IMR-90 (cell line): ENCODE data around the gene UBTD1. TPM values are rescaled to one million over a fixed set of nuclear protein-coding genes. Genes with fewer than 3 reads are reported as not detected.

ENCODE experiments used
- ATAC-seq: fragments of 200-7000 bp; cut with Tn5 transposase; 2 replicates; pipeline ENCODE4 v1.9.1; 2020; ENCODE audit warnings: low read depth, mild to moderate bottlenecking, moderate library complexity
- BruUV-seq: library from RNA; stranded (reverse); fragments of 400-500 nt; replicated peaks from 2 replicates; lab custom pipeline; 2021; lab: Mats Ljungman, UMichigan
- CTCF ChIA-PET: fragments of 300-600 bp; formaldehyde crosslinking; extraction: SDS; loops from one replicate; lab custom pipeline; 2021; ENCODE audit warnings: antibody characterized with exemption; lab: Yijun Ruan, JAX
- POLR2A ChIA-PET: fragments of 300-600 bp; sonication (Branson Sonifier 250); formaldehyde crosslinking; loops from one replicate; lab custom pipeline; 2022; ENCODE audit warnings: antibody characterized with exemption; ENCODE audit not compliant: unreplicated experiment; lab: Charles Lee
- DNase-seq: peaks from one replicate; pipeline ENCODE4 v3.0.0; 2013
- H2AFZ ChIP-seq: replicated peaks from 2 replicates; pipeline ENCODE3; 2013; ENCODE audit warnings: low read length, mild to moderate bottlenecking; ENCODE audit not compliant: poor library complexity
- H2AK5ac ChIP-seq: 2 replicates; pipeline ENCODE4 v1.6.1; 2013; ENCODE audit warnings: low read depth, low read length, inconsistent platforms
- H2AK9ac ChIP-seq: replicated peaks from 2 replicates; pipeline ENCODE3; 2013; ENCODE audit warnings: mild to moderate bottlenecking, low read depth, low read length, moderate library complexity; ENCODE audit not compliant: poor library complexity
- H2BK120ac ChIP-seq: 2 replicates; pipeline ENCODE4 v1.6.1; 2013; ENCODE audit warnings: low read depth, low read length, inconsistent platforms
- H2BK15ac ChIP-seq: 3 replicates; pipeline ENCODE4 v1.6.1; 2013; ENCODE audit warnings: low read depth, low read length, inconsistent platforms
- H2BK20ac ChIP-seq: 2 replicates; pipeline ENCODE4 v1.6.1; 2013; ENCODE audit warnings: low read depth, mild to moderate bottlenecking, inconsistent platforms, low read length, moderate library complexity
- H2BK5ac ChIP-seq: 2 replicates; pipeline ENCODE4 v1.6.1; 2013; ENCODE audit warnings: mild to moderate bottlenecking, low read depth, low read length, inconsistent platforms; ENCODE audit not compliant: poor library complexity, severe bottlenecking
- H3K14ac ChIP-seq: replicated peaks from 2 replicates; pipeline ENCODE4 v1.6.1; 2013; ENCODE audit warnings: low read depth, low read length, inconsistent platforms
- H3K18ac ChIP-seq: 2 replicates; pipeline ENCODE4 v1.6.1; 2013; ENCODE audit warnings: low read depth, low read length, control low read depth
- H3K23ac ChIP-seq: 2 replicates; pipeline ENCODE4 v1.6.1; 2013; ENCODE audit warnings: low read depth, low read length, inconsistent platforms
- H3K27ac ChIP-seq: 2 replicates; pipeline ENCODE4 v1.5.1; 2013; ENCODE audit warnings: mild to moderate bottlenecking, control low read depth, low read length; ENCODE audit not compliant: insufficient read depth
- H3K27me3 ChIP-seq: 2 replicates; pipeline ENCODE4 v1.6.1; 2013; ENCODE audit warnings: low read length; ENCODE audit not compliant: control insufficient read depth, insufficient read depth
- H3K36me3 ChIP-seq: 2 replicates; pipeline ENCODE4 v1.6.1; 2013; ENCODE audit warnings: low read length, mixed read lengths; ENCODE audit not compliant: control insufficient read depth, insufficient read depth
- H3K4ac ChIP-seq: 2 replicates; pipeline ENCODE4 v1.6.1; 2013; ENCODE audit warnings: low read depth, low read length, inconsistent platforms
- H3K4me1 ChIP-seq: 2 replicates; pipeline ENCODE4 v1.6.1; 2013; ENCODE audit warnings: low read length, mixed read lengths; ENCODE audit not compliant: control insufficient read depth, insufficient read depth
- H3K4me2 ChIP-seq: 2 replicates; pipeline ENCODE4 v1.6.1; 2013; ENCODE audit warnings: low read depth, mild to moderate bottlenecking, control low read depth, low read length, moderate library complexity
- H3K4me3 ChIP-seq: 2 replicates; pipeline ENCODE4 v1.5.1; 2013; ENCODE audit warnings: low read depth, mild to moderate bottlenecking, control low read depth, low read length, moderate library complexity; ENCODE audit not compliant: insufficient read depth
- H3K56ac ChIP-seq: 2 replicates; pipeline ENCODE4 v1.6.1; 2013; ENCODE audit warnings: low read length, inconsistent platforms; ENCODE audit not compliant: insufficient read depth; ENCODE audit errors: extremely low read depth
- H3K79me1 ChIP-seq, 2 experiments: 2 replicates each; pipeline ENCODE4 v1.6.1; 2013; ENCODE audit warnings: low read length in 2 of 2, inconsistent platforms in 1 of 2, low read depth in 1 of 2
- H3K9ac ChIP-seq: 2 replicates; pipeline ENCODE4 v1.6.1; 2013; ENCODE audit warnings: low read depth, low read length, control low read depth
- H3K9me1 ChIP-seq: 2 replicates; pipeline ENCODE4 v1.6.1; 2013; ENCODE audit warnings: low read length, inconsistent platforms; ENCODE audit not compliant: insufficient read depth
- H3K9me3 ChIP-seq: 2 replicates; pipeline ENCODE4 v1.6.1; 2013; ENCODE audit warnings: low read length; ENCODE audit not compliant: control insufficient read depth, insufficient read depth
- H4K20me1 ChIP-seq: 2 replicates; pipeline ENCODE4 v1.6.1; 2013; ENCODE audit warnings: low read length, inconsistent platforms; ENCODE audit not compliant: insufficient read depth
- H4K5ac ChIP-seq: 2 replicates; pipeline ENCODE4 v1.6.1; 2013; ENCODE audit warnings: mild to moderate bottlenecking, low read depth, low read length, control low read depth
- H4K8ac ChIP-seq, 2 experiments: 2 replicates each; pipeline ENCODE4 v1.6.1; 2013; ENCODE audit warnings: low read depth in 2 of 2, low read length in 2 of 2, control low read depth in 1 of 2, inconsistent platforms in 1 of 2
- H4K91ac ChIP-seq: 2 replicates; pipeline ENCODE4 v1.6.1; 2013; ENCODE audit warnings: low read depth, low read length, inconsistent platforms; ENCODE audit not compliant: insufficient read depth
- BHLHE40 ChIP-seq: fragments of 150-350 bp; IDR thresholded peaks from 2 replicates; pipeline ENCODE4 v1.6.1; 2016; ENCODE audit warnings: mild to moderate bottlenecking, low read depth, low read length
- CHD1 ChIP-seq: IDR thresholded peaks from 2 replicates; pipeline ENCODE4 v1.6.1; 2012; ENCODE audit warnings: low read depth, low read length, improper control_type of control experiment
- FOS ChIP-seq: fragments of 150-350 bp; IDR thresholded peaks from 2 replicates; pipeline ENCODE4 v1.6.1; 2016; ENCODE audit warnings: low read depth, low read length
- MAFK ChIP-seq: IDR thresholded peaks from 2 replicates; pipeline ENCODE4 v1.6.1; 2012; ENCODE audit warnings: low read depth, low read length, improper control_type of control experiment
- MXI1 ChIP-seq: IDR thresholded peaks from 2 replicates; pipeline ENCODE4 v1.6.1; 2012; ENCODE audit warnings: low read depth, mild to moderate bottlenecking, low read length, moderate library complexity, borderline replicate concordance
- POLR2A ChIP-seq: IDR thresholded peaks from 2 replicates; pipeline ENCODE4 v1.6.1; 2012; ENCODE audit warnings: mild to moderate bottlenecking, low read depth, low read length
- RAD21 ChIP-seq: IDR thresholded peaks from 2 replicates; pipeline ENCODE4 v1.6.1; 2012; ENCODE audit warnings: low read length, improper control_type of control experiment
- RCOR1 ChIP-seq: IDR thresholded peaks from 2 replicates; pipeline ENCODE4 v1.6.1; 2012; ENCODE audit warnings: mild to moderate bottlenecking, low read length, improper control_type of control experiment; ENCODE audit not compliant: insufficient replicate concordance
- RFX5 ChIP-seq: IDR thresholded peaks from 2 replicates; pipeline ENCODE4 v1.8.0; 2012; ENCODE audit warnings: low read depth, mild to moderate bottlenecking, low read length, moderate library complexity
- SMC3 ChIP-seq: fragments of 150-350 bp; IDR thresholded peaks from 2 replicates; pipeline ENCODE4 v1.6.1; 2016; ENCODE audit warnings: low read depth, mild to moderate bottlenecking, antibody characterized with exemption, low read length, moderate library complexity
- WGBS, 2 experiments: methylation state at CpG; one replicate each; pipeline versions ENCODE4 v1.1.5 to v1.1.7; 2013; ENCODE audit warnings: missing lambda C conversion rate in 2 of 2; ENCODE audit not compliant: insufficient read length in 1 of 2; ENCODE audit errors: extremely low coverage in 2 of 2; 5-methylcytosine and 5-hydroxymethylcytosine counted together
- dilution Hi-C: fragments of 300-500 bp; cut with HindIII; formaldehyde crosslinking; loops from one replicate; pipeline ENCODE4 v1.14.3; 2018; ENCODE audit warnings: low sequenced_read_pairs; ENCODE audit not compliant: unreplicated experiment
- in situ Hi-C: fragments of 300-500 bp; cut with MboI; formaldehyde crosslinking; loops from 3 replicates; pipeline ENCODE4 v1.14.3; 2019; ENCODE audit warnings: low sequenced_read_pairs, inconsistent platforms, mixed read lengths
- intact Hi-C: fragments of 100-400 bp; cut with micrococcal nuclease; formaldehyde crosslinking; loops from 2 replicates; pipeline ENCODE4 v1.10.0; 2022
- polyA plus RNA-seq, 3 experiments: library from polyadenylated mRNA; depleted of rRNA; stranded (reverse); fragments of >200 nt; gene quantifications; 2 replicates each; pipeline ENCODE4 v1.2.3, GENCODE V29; 2012; ENCODE audit warnings: low replicate concordance in 1 of 3
- total RNA-seq: library from RNA; depleted of rRNA; stranded (reverse); fragments of >200 nt; gene quantifications from 2 replicates; pipeline ENCODE4 v1.2.3, GENCODE V29; 2012

The UBTD1 gene
- total and polyA plus RNA-seq, 2 of the 4 experiments (the other 2 are of a cell fraction): 21.9 to 44.9 TPM

- dilution Hi-C loops: no loop called here
- POLR2A ChIA-PET: interaction anchor here (0.6 to 1.0 kb wide), 3 partner anchors 24 to 55 kb away, joined by 3 to 6 read pairs (median 4); no protein-coding TSS in a partner anchor
- CTCF ChIA-PET: interaction anchor here (0.6 kb wide), 1 partner anchor 19 kb away, joined by 3 read pairs; no protein-coding TSS in a partner anchor
Measured at GRCh38 chr10:97497572-97498075, 1.1 kb upstream of the UBTD1 start.

More at GRCh38 chr10:97497572-97498075, 1.1 kb upstream of the UBTD1 start:
- peaks cover 60% of the 10 kb centered on the region for H4K20me1 ChIP-seq
- no peak overlapping the region for H2BK20ac ChIP-seq
- peak; percentile 74 for DNase-seq
- peak overlapping the region; percentile 79 for H3K4me3 ChIP-seq
- H2BK5ac ChIP-seq: peak overlapping the region; percentile 87
- peaks cover 6% of the 10 kb centered on the region; the same call in 1 of the 2 replicates for H3K36me3 ChIP-seq
- peak overlapping the region; percentile 96 for H3K4ac ChIP-seq
- WGBS, 2 experiments: 0% methylated on average over 2 of the region's 22 CpGs; no CpG with 5 or more reads in 1 of the 2 experiments
- H3K18ac ChIP-seq: peak overlapping the region; percentile 17; the same call in 1 of the 2 replicates
- H2BK15ac ChIP-seq: peak overlapping the region; percentile 46; the same call in 1 of the 3 replicates
- H3K23ac ChIP-seq: peak overlapping the region; percentile 96
- peak overlapping the region; percentile 95 for H2AFZ ChIP-seq
- peak overlapping the region; percentile 68 to 85 for H4K8ac ChIP-seq
- BruUV-seq: no TSS peak
- peak overlapping the region; percentile 92 for H3K56ac ChIP-seq
- peak overlapping the region; percentile 99 for H2AK5ac ChIP-seq
- H3K27me3 ChIP-seq: no peaks in the 10 kb centered on the region
- peak overlapping the region; percentile 86 for H4K91ac ChIP-seq
- H3K9ac ChIP-seq: peak overlapping the region; percentile 81
- H4K5ac ChIP-seq: peak overlapping the region; percentile 22
- intact Hi-C loops: loop anchor here (1.0 to 5.0 kb wide), 2 partner anchors 145 to 190 kb away; partner anchors contain the start of genes AVPI1 and PI4K2A
- peaks cover 28 to 73% of the 10 kb centered on the region in 2 experiments for H3K79me1 ChIP-seq
- H2BK120ac ChIP-seq: peak overlapping the region; percentile 39; the same call in 1 of the 2 replicates
- TF ChIP-seq CHD1 (no peak), SMC3 (no peak), FOS (no peak), MAFK (no peak), BHLHE40 (no peak), RFX5 (no peak), POLR2A (peak; percentile 89), RAD21 (peak; percentile 5; the same call in 1 of the 2 replicates), RCOR1 (no peak), MXI1 (peak; percentile 98)
- H3K4me2 ChIP-seq: peak overlapping the region; percentile 90
- peak overlapping the region; percentile 93 for H3K14ac ChIP-seq
- H3K27ac ChIP-seq: peak overlapping the region; percentile 76
- ATAC-seq: peak; percentile 38
- in situ Hi-C loops: no loop called here
- H3K9me1 ChIP-seq: peaks cover 22% of the 10 kb centered on the region
- peak overlapping the region; percentile 99 for H2AK9ac ChIP-seq
- no peaks in the 10 kb centered on the region for H3K9me3 ChIP-seq
- peaks cover 9% of the 10 kb centered on the region for H3K4me1 ChIP-seq
